ENCODE measurements around the gene NUDT17. TPM values are rescaled to one million over a fixed set of nuclear protein-coding genes. Genes with fewer than 3 reads are reported as not detected.

NUDT17 gene
- total and polyA plus RNA-seq, 9 of the 15 experiments (the other 6 are each of a cell fraction or from before 2014, with no cell fraction given), result 2.1 to 10.0 (median 6.1) TPM

GRCh38 chr1:145858901-145859490, 13.6 kb downstream of the NUDT17 start, which contains the start of gene PIAS3 (continued):
- TF ChIP-seq ZBTB40 (IDR thresholded peaks at IDR 0.05) (no peak; the same call in 1 of the 2 replicates), ZBTB40 (CRISPR knock-in tag; IDR thresholded peaks at IDR 0.05) (no peak), RFX7 (CRISPR knock-in tag; IDR thresholded peaks at IDR 0.05) (no peak), IRF1 (CRISPR knock-in tag; IDR thresholded peaks at IDR 0.05; ENCODE audit: borderline replicate concordance) (no peak), ZNF24 (IDR thresholded peaks at IDR 0.05) (no peak), MEF2A (IDR thresholded peaks at IDR 0.05; ENCODE audit: control insufficient read depth, low read depth, low read length) (no peak), NCOA6 (IDR thresholded peaks at IDR 0.05) (no peak), ARID3B (CRISPR knock-in tag; IDR thresholded peaks at IDR 0.05; ENCODE audit: borderline replicate concordance) (no peak), ZNF699 (CRISPR knock-in tag; IDR thresholded peaks at IDR 0.05; ENCODE audit: insufficient replicate concordance) (no peak), SRSF3 (IDR thresholded peaks at IDR 0.05; ENCODE audit: insufficient read depth, low read length) (no peak), ZNF274 (IDR thresholded peaks at IDR 0.05; ENCODE audit: borderline replicate concordance, low read depth, low read length) (no peak), PML (IDR thresholded peaks at IDR 0.05; ENCODE audit: low read length) (no peak; the same call in 1 of the 2 replicates), SNAPC5 (CRISPR knock-in tag; IDR thresholded peaks at IDR 0.05) (no peak), NCOA2 (IDR thresholded peaks at IDR 0.05; ENCODE audit: partially characterized antibody in 2 of 2) (peak in 1 of 2 experiments; percentile 98), RBFOX2 (IDR thresholded peaks at IDR 0.05; ENCODE audit: low read depth, low read length) (peak; percentile 71)
